Globus pallidus (tissue), 1 donor: ENCODE data around the gene BCAS3.

Experiments used
- DNase-seq: peaks from one replicate; pipeline ENCODE4 v3.0.0-alpha.2; 2015; ENCODE audit warnings: low spot score

BCAS3 gene

GRCh38 chr17:61289408-61290385, 612.0 kb downstream of the BCAS3 start:
- no peak for DNase-seq

GRCh38 chr17:61291451-61292285, 614.0 kb downstream of the BCAS3 start:
- no peak for DNase-seq

DNA sequence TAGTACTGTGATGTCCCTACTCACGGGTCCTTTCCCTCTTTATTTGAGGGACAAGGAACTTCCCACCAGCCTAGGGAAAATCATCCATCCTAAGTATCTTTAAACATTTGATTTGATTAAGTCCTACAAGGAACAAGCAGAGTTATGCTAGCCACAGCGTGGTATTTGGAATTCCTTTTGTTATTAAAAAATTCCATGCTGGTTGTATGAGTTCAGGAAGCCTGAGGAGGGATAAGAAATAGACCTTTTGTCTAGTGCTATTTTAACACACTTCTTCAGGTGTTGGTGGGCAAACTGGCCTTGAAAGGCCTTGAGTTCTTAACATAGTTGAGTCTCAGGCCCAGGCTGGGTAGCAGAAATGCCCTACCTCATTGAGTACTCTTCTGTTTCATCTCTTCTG, 616.6 kb downstream of the BCAS3 start:
- DNase-seq, result no peak

DNA sequence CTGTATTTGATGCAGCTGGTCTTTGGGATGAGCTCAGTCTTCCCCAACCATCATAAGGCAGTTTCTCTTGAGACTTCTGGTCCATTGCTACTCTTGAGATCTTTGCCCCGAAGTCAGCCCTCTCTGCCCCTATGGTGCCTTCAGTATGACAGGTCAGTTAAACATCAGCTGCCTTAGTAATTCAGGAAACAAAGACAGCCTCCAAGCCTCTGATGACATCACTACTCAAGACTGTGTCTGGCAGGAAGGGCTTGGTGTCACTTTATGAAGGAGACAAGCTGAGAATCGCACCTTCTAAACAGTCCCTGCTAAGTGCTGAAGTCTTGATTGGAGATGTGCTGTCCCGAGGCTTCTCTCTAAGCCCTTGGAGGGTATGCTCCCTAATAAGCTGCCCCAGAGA, 617.1 kb downstream of the BCAS3 start:
- DNase-seq, result no peak

GRCh38 chr17:61296058-61296457, 618.4 kb downstream of the BCAS3 start:
- no peak for DNase-seq

- no peak for DNase-seq
Observed at GRCh38 chr17:61299517-61300513, 622.2 kb downstream of the BCAS3 start.

GRCh38 chr17:61302953-61303816, 625.5 kb downstream of the BCAS3 start:
- no peak for DNase-seq

- DNase-seq, result no peak
Observed at GRCh38 chr17:61303817-61304096, 626.1 kb downstream of the BCAS3 start.

- DNase-seq, result no peak
Observed at GRCh38 chr17:61305024-61305423, 627.4 kb downstream of the BCAS3 start.

GRCh38 chr17:61306003-61306402, 628.4 kb downstream of the BCAS3 start:
- DNase-seq, result no peak

GRCh38 chr17:61307905-61308886, 630.5 kb downstream of the BCAS3 start:
- DNase-seq, result no peak

DNA sequence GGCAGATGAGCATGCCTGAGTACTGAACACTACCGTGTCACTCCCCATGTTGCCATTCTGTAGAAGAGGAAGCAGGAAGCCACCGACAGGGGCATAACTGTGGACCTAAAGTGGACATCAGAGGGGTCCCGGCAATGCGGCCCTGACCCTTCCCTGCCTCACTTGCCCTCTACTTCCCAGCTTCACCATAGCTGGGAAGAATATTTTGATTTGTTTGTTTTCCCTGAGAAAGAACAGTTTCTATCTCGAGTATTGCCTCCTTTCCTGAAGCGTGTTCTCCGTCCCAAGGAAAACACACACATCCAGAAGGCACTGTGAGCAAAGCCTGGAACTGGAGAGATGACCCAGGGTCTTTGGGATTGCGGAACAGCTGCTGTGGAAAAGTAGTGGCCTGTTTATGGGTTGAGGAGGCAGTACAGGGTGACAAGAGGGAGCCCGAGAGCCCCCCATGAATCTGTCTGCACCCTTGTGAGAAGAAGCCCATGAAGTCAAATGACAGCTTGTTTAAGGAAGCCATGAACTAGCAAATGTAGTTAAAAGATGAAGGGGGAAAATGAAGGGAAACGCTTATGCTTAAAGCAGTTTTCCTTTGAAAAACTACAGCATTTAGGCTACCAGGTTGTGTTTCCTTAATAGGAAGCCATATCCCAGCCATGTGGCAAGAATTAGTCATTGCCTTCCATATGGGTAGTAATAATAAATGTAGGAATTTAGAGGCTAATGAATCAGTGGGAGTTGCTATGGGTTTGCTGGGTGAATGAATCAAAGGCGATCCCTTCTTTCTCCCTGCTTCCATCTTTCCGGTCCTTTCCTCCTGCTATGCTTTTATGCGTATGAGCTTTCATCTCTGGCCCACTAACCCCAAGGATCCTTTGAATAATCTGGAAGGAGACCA, 632.0 kb downstream of the BCAS3 start:
- no peak for DNase-seq

GRCh38 chr17:61310590-61310989, 632.9 kb downstream of the BCAS3 start:
- DNase-seq, result no peak

DNA sequence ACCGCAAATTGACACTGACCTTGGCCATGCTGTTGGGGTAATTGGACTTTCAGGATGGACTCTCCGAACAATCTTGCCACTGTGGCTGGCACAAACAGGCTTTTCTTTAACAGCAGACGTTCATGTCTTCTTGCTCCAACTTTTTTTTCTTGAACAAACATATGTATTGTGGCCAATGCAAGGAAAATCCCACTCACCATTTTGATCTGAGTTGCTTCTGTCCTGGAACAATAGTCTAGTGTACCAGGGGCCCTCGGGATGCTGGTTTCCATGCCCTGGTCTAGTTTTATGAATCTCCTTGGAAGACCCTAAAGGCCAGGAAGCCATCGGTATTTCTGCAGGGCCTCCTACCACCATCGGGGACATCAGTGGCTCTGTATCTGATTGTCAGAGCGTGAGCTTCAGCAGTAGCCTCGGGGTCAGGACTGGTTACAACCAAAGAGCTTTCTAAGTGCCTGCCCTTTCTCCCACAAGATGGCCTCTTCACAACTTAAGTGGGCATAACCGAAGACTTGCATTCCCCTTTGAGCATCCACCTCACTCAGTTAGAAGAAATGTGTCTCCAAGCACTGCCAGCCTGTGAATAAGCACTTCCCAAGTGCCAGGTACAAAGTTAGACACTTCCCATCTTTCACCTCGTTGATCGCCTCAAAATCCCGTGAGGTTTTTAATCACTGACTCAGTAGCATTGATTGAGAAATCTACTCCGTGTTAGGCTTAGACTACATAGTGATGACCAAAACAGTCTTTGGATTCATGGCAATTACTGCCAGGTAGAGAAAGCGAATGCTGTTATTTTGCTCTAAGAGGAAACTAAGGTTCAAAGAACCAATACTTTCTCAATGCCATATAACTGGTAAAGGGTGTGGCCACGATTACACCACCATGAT, 635.0 kb downstream of the BCAS3 start:
- DNase-seq, result no peak

- peak; percentile 24 for DNase-seq
Observed at GRCh38 chr17:61313461-61314326, 636.0 kb downstream of the BCAS3 start.

GRCh38 chr17:61314368-61315078, 636.9 kb downstream of the BCAS3 start:
- peak; percentile 58 for DNase-seq
